Subcutaneous adipose tissue (tissue), 4 donors: Measurements from ENCODE around the gene NSD2. TPM values are rescaled to one million over a fixed set of nuclear protein-coding genes. Genes with fewer than 3 reads are reported as not detected.

ENCODE experiments used
- total RNA-seq, 4 donors: library from RNA; depleted of rRNA; stranded (reverse); fragments of >200 nt; gene quantifications; one replicate each; pipeline ENCODE4 v1.1.0, GENCODE V29; 2016
- TF ChIP-seq, protein P1 (sequence below): fragments of 450-650 bp; IDR thresholded peaks from one replicate; pipeline ENCODE4 v1.5.1; 2016; ENCODE audit warnings: low read depth, mild to moderate bottlenecking, control low read depth, antibody characterized with exemption, moderate library complexity

Gene NSD2
- total RNA-seq, 4 donors from 2014 or later, result 22.3 to 49.9 (median 33.7) TPM

DNA sequence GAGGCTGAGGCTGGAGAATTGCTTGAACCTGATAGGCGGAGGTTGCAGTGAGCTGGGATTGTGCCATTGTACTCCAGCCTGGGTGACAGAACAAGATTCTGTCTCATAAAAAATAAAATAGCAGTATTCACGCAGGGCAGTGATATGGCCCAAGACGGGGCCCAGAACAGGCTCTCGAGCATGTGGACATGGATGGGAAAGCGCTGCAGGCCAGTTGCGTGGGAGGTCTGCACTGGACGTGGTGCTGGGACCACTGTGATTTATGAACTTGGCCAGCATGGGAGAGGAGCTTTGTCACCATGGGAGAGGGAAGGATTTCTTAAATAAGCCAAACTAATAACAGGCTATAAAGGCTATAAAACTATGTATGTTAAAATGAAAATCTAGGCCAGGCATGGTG, 51.6 kb downstream of the NSD2 start:
- TF ChIP-seq, protein P1, sequence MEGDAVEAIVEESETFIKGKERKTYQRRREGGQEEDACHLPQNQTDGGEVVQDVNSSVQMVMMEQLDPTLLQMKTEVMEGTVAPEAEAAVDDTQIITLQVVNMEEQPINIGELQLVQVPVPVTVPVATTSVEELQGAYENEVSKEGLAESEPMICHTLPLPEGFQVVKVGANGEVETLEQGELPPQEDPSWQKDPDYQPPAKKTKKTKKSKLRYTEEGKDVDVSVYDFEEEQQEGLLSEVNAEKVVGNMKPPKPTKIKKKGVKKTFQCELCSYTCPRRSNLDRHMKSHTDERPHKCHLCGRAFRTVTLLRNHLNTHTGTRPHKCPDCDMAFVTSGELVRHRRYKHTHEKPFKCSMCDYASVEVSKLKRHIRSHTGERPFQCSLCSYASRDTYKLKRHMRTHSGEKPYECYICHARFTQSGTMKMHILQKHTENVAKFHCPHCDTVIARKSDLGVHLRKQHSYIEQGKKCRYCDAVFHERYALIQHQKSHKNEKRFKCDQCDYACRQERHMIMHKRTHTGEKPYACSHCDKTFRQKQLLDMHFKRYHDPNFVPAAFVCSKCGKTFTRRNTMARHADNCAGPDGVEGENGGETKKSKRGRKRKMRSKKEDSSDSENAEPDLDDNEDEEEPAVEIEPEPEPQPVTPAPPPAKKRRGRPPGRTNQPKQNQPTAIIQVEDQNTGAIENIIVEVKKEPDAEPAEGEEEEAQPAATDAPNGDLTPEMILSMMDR, result no peak

DNA sequence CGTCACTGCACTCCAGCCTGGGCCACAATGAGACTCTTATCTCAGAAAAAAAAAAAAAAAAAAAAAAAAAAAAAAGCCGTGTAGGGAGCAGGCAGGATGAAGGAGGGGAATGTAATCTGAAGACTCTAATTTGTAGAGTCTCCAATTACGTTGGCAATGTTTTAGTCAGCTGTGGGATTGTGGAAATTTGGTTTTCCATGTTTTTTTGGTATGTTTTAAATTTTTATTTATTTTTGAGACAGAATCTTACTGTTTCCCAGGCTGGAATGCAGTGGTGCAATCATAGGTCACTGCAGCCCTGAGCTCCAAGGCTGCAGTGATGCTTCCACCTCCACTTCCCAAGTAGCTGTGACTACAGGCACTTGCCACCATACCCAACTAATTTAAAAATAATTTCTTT, 56.5 kb downstream of the NSD2 start:
- TF ChIP-seq, protein P1, result no peak

DNA sequence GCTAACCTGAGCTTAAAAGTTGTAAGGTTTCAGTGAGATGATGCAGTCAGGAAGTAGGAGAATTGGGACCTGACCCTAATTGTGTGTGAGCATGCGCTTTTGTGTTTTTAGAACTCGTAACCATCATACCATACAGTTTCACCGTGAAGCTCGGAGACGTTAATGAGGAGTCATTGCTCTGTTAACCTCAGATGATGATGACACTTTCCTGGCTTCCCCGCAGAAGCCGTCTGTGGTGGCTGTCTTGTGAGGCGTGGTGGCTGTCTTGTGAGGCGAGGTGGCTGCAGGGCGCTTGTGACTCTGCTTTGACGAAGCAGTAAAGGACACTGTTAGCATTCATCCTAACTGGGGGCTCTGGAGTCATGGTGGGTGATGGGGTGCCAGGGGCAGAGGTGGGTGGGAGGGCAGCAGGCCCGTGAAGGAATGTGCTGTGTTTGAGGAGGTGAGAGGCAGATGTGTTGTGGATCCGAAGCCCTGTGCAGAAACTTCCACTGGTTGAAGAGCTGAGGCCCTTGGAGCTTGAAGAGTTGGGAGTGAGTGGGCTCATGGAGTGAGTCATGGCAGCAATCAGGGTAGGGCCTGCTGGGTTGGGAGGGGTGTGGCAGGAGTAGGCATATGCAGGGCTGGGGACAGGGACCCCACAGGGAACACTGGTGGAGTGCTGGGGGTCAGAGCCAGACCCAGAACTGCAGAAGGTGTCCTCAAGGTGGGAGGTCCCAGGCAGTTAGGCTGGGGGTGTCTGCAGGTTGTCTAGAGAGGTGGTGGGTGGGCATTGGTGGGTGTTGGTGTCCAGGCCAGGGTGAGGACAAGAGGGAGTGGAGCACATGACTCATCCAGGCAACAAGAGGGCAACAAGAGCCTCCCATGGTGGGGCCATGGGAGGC, 57.4 kb downstream of the NSD2 start:
- TF ChIP-seq, protein P1, result no peak

DNA sequence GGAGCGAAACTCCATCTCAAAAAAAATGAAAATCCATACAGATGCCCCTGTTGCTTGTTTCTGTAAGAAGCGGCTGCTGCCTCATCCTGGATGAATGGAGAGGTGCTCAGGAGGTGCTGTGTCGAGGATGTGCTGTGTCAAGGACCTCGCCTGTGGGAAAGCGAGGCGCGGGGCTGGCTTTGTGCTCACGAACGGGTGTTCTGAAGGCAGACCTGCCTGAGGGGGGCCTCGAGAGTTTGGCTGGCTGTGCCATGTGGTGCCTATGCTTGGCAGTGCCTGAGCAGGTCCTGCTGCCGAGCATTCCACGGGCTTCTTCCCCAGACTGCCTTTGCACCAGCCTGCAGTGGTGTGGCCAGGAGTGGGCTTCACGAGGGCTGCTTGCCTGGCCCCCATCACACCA, 61.5 kb downstream of the NSD2 start:
- TF ChIP-seq, protein P1, result no peak

DNA sequence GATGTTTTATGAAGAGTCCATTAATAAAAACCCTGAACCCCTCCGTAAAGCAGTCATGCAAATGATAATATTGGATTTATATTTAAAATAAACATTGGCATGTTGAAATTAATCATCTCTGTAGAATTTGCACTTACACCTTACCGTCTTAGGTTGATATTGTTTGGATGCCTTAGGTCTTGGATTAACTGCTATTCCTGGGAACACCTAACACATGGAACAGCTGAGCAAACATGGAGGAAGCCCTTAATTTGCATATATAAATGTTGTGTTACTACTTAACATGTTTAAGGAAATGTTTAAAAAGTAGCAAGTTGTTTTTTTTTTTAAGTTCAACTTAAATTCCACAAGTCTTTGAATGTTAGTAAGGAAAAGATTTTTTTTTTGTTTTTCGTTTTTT, 62.5 kb downstream of the NSD2 start:
- TF ChIP-seq, protein P1, result no peak

DNA sequence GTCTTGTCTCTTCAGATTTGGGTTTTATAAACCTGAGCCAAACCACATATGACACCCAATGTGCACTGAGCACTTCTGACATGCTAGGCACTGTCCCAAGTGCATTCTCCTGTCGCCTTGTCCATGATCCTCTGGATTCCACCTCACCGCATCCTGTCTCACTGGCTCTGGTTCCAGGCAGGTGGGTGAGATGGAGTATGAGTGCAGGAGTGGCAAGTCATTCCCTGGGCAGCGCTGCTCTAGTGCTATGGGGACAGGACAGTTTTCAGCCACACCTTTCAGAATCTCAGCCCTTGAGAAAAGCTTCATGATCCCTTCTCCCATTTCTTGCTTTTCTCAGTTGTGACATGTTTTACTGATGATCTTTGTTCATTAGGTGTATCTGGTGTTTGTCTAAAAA, 66.4 kb downstream of the NSD2 start:
- TF ChIP-seq, protein P1, result no peak

DNA sequence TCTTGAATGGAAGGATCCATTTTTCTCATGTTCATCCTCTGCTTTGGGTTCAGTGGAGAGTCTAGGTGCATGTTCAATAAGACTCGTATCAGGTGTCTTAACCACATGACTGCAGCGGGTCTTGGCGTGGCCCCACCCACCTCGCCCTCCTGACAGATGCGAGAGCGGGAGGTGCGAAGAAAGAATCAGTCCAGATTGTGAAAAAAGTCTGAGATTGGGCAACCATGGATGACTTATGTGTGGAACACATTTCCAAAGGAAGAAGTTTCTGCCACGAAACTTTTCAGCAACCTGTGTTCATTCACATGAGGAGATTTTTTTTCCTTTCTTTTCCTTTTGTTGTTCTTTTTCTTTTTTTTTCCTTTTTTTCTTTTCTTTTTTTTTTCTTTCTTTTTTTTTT, 66.8 kb downstream of the NSD2 start:
- TF ChIP-seq, protein P1, result no peak
